ENCODE results near the gene CDC42BPA.

CDC42BPA gene

DNA sequence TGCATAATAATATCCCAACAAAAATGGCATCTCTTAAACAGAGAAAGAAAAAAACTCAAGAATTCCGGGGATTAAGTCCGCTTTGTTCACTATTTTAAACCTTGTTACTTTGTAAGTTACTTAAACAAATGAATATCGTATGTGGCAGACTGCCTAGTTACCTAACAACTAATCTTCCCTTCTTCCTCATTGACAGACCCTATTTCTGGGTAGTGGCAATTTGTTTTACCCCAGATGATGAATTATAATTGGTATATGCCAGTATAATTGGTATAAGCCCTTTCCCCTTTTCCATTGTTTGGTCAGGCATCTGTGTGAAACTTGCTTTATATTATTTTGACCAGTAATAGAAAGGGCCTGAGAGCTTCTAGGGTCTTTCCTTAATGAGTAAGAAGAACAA is 52.4 kb downstream of the CDC42BPA start:
- no peaks in the 10 kb centered on the region for H3K4me1 ChIP-seq (ENCODE audit: control insufficient read depth, insufficient read depth, low read length)
- WGBS, 2 experiments = 96% methylated on average over 3 of the region's 3 CpGs; no CpG with 5 or more reads in 1 of the 2 experiments
- H3K4me3 ChIP-seq (ENCODE audit: insufficient read depth, low read depth, low read length) = no peak overlapping the region
- H3K27ac ChIP-seq (ENCODE audit: insufficient read depth, low read depth, low read length, poor library complexity, severe bottlenecking) = no peak overlapping the region
- H3K27me3 ChIP-seq (ENCODE audit: control insufficient read depth, insufficient read depth, low read length, poor library complexity, severe bottlenecking) = no peaks in the 10 kb centered on the region
- H3K9me3 ChIP-seq (ENCODE audit: control insufficient read depth, low read length) = no peaks in the 10 kb centered on the region
- H3K36me3 ChIP-seq (ENCODE audit: control insufficient read depth, insufficient read depth, low read length) = no peaks in the 10 kb centered on the region

DNA sequence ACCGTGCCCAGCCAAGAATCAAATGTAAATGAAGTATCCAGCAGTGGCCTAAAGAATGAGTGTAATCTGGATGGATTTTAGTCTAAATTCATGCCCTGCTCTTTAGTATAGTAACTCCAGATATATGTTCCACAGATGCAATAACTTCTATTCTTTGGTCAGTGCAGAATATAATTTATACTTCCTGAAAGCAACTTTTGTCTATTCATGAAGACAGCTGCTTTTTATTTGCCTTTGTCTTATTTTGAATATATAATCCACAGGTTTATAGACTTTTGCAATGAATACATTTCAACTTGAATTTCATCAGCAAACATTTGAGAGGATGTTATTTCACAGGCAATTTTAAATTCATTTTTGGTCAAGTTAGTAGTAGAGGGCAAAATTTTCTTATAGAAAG is 54.4 kb downstream of the CDC42BPA start:
- Histone ChIP-seq H3K9me3 (ENCODE audit: control insufficient read depth, low read length) (no peaks in the 10 kb centered on the region), H3K4me1 (ENCODE audit: control insufficient read depth, insufficient read depth, low read length) (no peaks in the 10 kb centered on the region), H3K36me3 (ENCODE audit: control insufficient read depth, insufficient read depth, low read length) (no peaks in the 10 kb centered on the region), H3K27ac (ENCODE audit: insufficient read depth, low read depth, low read length, poor library complexity, severe bottlenecking) (no peak overlapping the region), H3K4me3 (ENCODE audit: insufficient read depth, low read depth, low read length) (no peak overlapping the region), H3K27me3 (ENCODE audit: control insufficient read depth, insufficient read depth, low read length, poor library complexity, severe bottlenecking) (no peaks in the 10 kb centered on the region)
- WGBS, 2 experiments = 100% methylated on average over 1 of the region's 1 CpG; no CpG with 5 or more reads in 1 of the 2 experiments

GRCh38 chr1:227261501-227261900 is 56.8 kb downstream of the CDC42BPA start:
- Histone ChIP-seq H3K4me1 (ENCODE audit: control insufficient read depth, insufficient read depth, low read length) (no peaks in the 10 kb centered on the region), H3K27me3 (ENCODE audit: control insufficient read depth, insufficient read depth, low read length, poor library complexity, severe bottlenecking) (no peaks in the 10 kb centered on the region), H3K36me3 (ENCODE audit: control insufficient read depth, insufficient read depth, low read length) (no peaks in the 10 kb centered on the region), H3K4me3 (ENCODE audit: insufficient read depth, low read depth, low read length) (no peak overlapping the region), H3K9me3 (ENCODE audit: control insufficient read depth, low read length) (no peaks in the 10 kb centered on the region), H3K27ac (ENCODE audit: insufficient read depth, low read depth, low read length, poor library complexity, severe bottlenecking) (no peak overlapping the region)
- WGBS, 2 experiments = 88 to 100% methylated on average over 2 of the region's 2 CpGs

DNA sequence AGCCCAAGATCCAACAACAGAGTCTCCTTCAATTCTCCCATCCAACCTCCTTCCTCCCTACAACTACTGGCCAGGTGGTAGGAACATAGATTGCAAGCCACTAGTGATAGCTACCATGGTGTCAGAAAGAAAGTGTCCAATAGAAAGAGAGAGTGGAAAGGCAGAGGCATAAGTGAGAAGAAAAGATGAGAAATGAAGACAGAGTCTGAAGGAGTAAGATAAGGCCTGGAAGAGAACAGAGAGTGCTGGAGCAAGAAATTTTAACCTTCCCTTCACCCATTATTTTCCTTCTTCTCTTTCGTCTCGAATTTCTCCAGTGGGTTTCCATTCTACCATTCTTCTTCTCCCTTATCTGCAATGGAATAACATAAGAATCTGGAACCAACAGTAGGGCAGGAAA is 57.9 kb downstream of the CDC42BPA start:
- H3K9me3 ChIP-seq (ENCODE audit: control insufficient read depth, low read length) = no peaks in the 10 kb centered on the region
- no peaks in the 10 kb centered on the region for H3K27me3 ChIP-seq (ENCODE audit: control insufficient read depth, insufficient read depth, low read length, poor library complexity, severe bottlenecking)
- H3K36me3 ChIP-seq (ENCODE audit: control insufficient read depth, insufficient read depth, low read length) = no peaks in the 10 kb centered on the region
- no peaks in the 10 kb centered on the region for H3K4me1 ChIP-seq (ENCODE audit: control insufficient read depth, insufficient read depth, low read length)
- WGBS, 2 experiments = 88 to 100% methylated on average over 1 to 2 of the region's 2 CpGs
- no peak overlapping the region for H3K27ac ChIP-seq (ENCODE audit: insufficient read depth, low read depth, low read length, poor library complexity, severe bottlenecking)
- no peak overlapping the region for H3K4me3 ChIP-seq (ENCODE audit: insufficient read depth, low read depth, low read length)

GRCh38 chr1:227257964-227258363 is 60.3 kb downstream of the CDC42BPA start:
- H3K27me3 ChIP-seq (ENCODE audit: control insufficient read depth, insufficient read depth, low read length, poor library complexity, severe bottlenecking) = no peaks in the 10 kb centered on the region
- H3K4me3 ChIP-seq (ENCODE audit: insufficient read depth, low read depth, low read length) = no peak overlapping the region
- no peak overlapping the region for H3K27ac ChIP-seq (ENCODE audit: insufficient read depth, low read depth, low read length, poor library complexity, severe bottlenecking)
- no peaks in the 10 kb centered on the region for H3K9me3 ChIP-seq (ENCODE audit: control insufficient read depth, low read length)
- no peaks in the 10 kb centered on the region for H3K36me3 ChIP-seq (ENCODE audit: control insufficient read depth, insufficient read depth, low read length)
- no peaks in the 10 kb centered on the region for H3K4me1 ChIP-seq (ENCODE audit: control insufficient read depth, insufficient read depth, low read length)
- 76 to 77% methylated on average over 6 to 7 of the region's 7 CpGs for WGBS, 2 experiments

DNA sequence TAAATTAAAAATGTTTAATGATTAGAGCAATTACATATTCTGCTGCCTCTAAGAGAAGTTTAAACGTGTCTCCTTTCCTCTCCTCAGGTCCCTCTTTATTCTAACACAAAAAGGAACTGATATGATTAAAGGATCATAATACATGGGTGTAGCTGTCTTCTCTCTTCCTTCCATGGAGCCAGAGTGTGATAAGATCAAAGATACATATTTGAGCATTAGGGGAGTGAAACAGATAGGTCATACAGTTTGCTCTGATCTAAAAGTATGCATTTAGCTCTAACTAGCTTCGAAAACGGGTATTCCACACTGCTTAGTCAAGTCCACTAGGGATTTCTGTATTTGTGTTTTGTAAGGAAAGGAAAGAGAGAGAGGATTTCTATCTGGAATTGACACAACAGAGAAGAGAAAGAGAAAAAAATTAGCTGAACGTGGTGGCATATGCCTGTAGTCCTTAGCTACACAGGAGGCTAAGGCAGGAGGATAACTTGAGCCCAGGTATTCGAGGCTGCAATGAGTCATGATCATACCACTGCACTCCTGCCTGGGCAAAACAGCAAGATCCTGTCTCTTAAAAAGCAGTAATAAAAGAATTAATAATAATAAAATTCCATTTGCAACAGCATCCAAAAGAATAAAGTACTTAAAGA is 63.1 kb downstream of the CDC42BPA start:
- Histone ChIP-seq H3K9me3 (ENCODE audit: control insufficient read depth, low read length) (no peaks in the 10 kb centered on the region), H3K4me3 (ENCODE audit: insufficient read depth, low read depth, low read length) (no peak overlapping the region), H3K27me3 (ENCODE audit: control insufficient read depth, insufficient read depth, low read length, poor library complexity, severe bottlenecking) (no peaks in the 10 kb centered on the region), H3K4me1 (ENCODE audit: control insufficient read depth, insufficient read depth, low read length) (no peaks in the 10 kb centered on the region), H3K27ac (ENCODE audit: insufficient read depth, low read depth, low read length, poor library complexity, severe bottlenecking) (no peak overlapping the region), H3K36me3 (ENCODE audit: control insufficient read depth, insufficient read depth, low read length) (no peaks in the 10 kb centered on the region)
- WGBS, 2 experiments = 92 to 94% methylated on average over 4 to 5 of the region's 5 CpGs

DNA sequence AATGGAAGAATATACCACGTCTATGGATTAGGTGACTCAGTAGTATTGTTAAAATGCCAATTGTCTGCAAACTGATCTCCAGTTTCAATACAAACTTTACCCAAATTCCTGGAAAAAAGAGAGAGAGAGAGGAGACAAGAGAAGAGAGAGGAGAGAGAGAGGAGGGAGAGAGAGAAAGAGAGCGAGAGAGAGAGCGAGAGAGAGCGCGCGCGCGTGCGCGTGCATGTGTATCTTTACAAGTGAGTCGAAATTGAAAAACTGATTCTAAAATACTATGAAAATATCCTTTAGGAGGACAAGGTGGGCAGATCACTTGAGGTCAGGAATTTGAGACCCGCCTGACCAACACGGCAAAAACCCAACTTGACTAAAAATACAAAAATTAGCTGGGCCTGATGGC is 65.2 kb downstream of the CDC42BPA start:
- WGBS, 2 experiments = 97% methylated on average over 12 to 13 of the region's 13 CpGs
- no peak overlapping the region for H3K4me3 ChIP-seq (ENCODE audit: insufficient read depth, low read depth, low read length)
- no peaks in the 10 kb centered on the region for H3K9me3 ChIP-seq (ENCODE audit: control insufficient read depth, low read length)
- no peaks in the 10 kb centered on the region for H3K27me3 ChIP-seq (ENCODE audit: control insufficient read depth, insufficient read depth, low read length, poor library complexity, severe bottlenecking)
- H3K4me1 ChIP-seq (ENCODE audit: control insufficient read depth, insufficient read depth, low read length) = no peaks in the 10 kb centered on the region
- H3K27ac ChIP-seq (ENCODE audit: insufficient read depth, low read depth, low read length, poor library complexity, severe bottlenecking) = no peak overlapping the region
- H3K36me3 ChIP-seq (ENCODE audit: control insufficient read depth, insufficient read depth, low read length) = no peaks in the 10 kb centered on the region

- 95 to 98% methylated on average over 6 of the region's 6 CpGs for WGBS, 2 experiments
- Histone ChIP-seq H3K9me3 (ENCODE audit: control insufficient read depth, low read length) (no peaks in the 10 kb centered on the region), H3K4me3 (ENCODE audit: insufficient read depth, low read depth, low read length) (no peak overlapping the region), H3K4me1 (ENCODE audit: control insufficient read depth, insufficient read depth, low read length) (no peaks in the 10 kb centered on the region), H3K27ac (ENCODE audit: insufficient read depth, low read depth, low read length, poor library complexity, severe bottlenecking) (no peak overlapping the region), H3K36me3 (ENCODE audit: control insufficient read depth, insufficient read depth, low read length) (no peaks in the 10 kb centered on the region), H3K27me3 (ENCODE audit: control insufficient read depth, insufficient read depth, low read length, poor library complexity, severe bottlenecking) (no peaks in the 10 kb centered on the region)
These were observed 72.5 kb downstream of the CDC42BPA start for GRCh38 chr1:227245613-227246320.

DNA sequence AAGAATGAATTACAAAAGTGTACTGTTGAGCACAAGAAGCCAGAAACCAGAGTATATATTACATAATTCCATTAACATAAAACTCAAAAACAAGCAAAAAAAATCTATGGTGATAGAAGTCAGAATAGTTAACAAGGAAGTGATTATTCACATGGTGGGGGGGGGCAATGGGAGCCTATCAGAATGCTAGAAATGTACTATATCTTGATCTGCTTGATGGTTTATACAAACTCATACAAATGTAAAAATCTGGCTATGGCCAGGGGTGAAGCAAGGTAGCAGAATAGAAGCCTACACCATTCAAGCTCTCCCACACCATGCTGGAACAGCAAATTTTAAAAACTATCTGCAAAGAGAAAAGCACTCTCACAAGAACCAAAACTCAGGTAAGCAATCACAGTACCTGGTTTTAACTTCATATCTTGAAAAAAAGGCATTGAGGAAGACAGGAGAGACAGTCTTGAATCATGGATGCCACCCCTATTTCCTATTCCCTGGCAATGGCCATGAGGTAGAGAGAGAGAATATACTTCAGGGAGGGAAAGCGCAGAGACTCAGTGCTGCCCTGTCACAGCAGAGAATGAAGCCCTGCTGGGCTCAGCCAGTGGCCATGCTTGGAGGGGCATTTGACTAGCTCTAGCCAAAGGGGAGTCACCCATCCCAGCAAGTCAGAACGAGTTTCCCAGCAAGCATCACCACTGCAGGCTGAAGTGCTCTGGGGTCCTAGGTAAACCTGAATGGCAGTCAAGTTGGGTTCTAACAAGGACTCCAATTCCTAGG is 73.8 kb downstream of the CDC42BPA start:
- H3K36me3 ChIP-seq (ENCODE audit: control insufficient read depth, insufficient read depth, low read length) = no peaks in the 10 kb centered on the region
- no peaks in the 10 kb centered on the region for H3K4me1 ChIP-seq (ENCODE audit: control insufficient read depth, insufficient read depth, low read length)
- 83 to 96% methylated on average over 2 of the region's 2 CpGs for WGBS, 2 experiments
- H3K4me3 ChIP-seq (ENCODE audit: insufficient read depth, low read depth, low read length) = no peak overlapping the region
- H3K27ac ChIP-seq (ENCODE audit: insufficient read depth, low read depth, low read length, poor library complexity, severe bottlenecking) = no peak overlapping the region
- H3K27me3 ChIP-seq (ENCODE audit: control insufficient read depth, insufficient read depth, low read length, poor library complexity, severe bottlenecking) = no peaks in the 10 kb centered on the region
- no peaks in the 10 kb centered on the region for H3K9me3 ChIP-seq (ENCODE audit: control insufficient read depth, low read length)
